Skeletal muscle satellite cell (primary cell): Measurements from ENCODE around the gene ZNF561.

ENCODE experiments used
- H3K27me3 ChIP-seq: 2 replicates; pipeline ENCODE4 v1.7.0; 2013; ENCODE audit warnings: low read length; ENCODE audit not compliant: control insufficient read depth, insufficient read depth
- H3K36me3 ChIP-seq: 2 replicates; pipeline ENCODE4 v1.7.0; 2013; ENCODE audit warnings: mild to moderate bottlenecking, control low read depth, low read length; ENCODE audit not compliant: insufficient read depth
- H3K4me1 ChIP-seq: 2 replicates; pipeline ENCODE4 v1.7.0; 2013; ENCODE audit warnings: low read length; ENCODE audit not compliant: control insufficient read depth, insufficient read depth
- H3K4me2 ChIP-seq: 2 replicates; pipeline ENCODE4 v1.7.0; 2013; ENCODE audit warnings: mild to moderate bottlenecking, low read length
- H3K4me3 ChIP-seq: 2 replicates; pipeline ENCODE4 v1.7.0; 2013; ENCODE audit warnings: low read length
- H3K9ac ChIP-seq: 2 replicates; pipeline ENCODE4 v1.7.0; 2013; ENCODE audit warnings: mild to moderate bottlenecking, low read depth, low read length, moderate library complexity
- H3K9me3 ChIP-seq: replicated peaks from 2 replicates; pipeline ENCODE4 v1.7.0; 2013; ENCODE audit warnings: mild to moderate bottlenecking, control low read depth, low read length

The ZNF561 gene

GRCh38 chr19:9570255-9570654 lies 50.8 kb downstream of the ZNF561 start:
- H3K9me3 ChIP-seq = peaks cover 47% of the 10 kb centered on the region

GRCh38 chr19:9566729-9567128 lies 54.3 kb downstream of the ZNF561 start:
- H3K4me3 ChIP-seq = no peak overlapping the region
- no peaks in the 10 kb centered on the region for H3K27me3 ChIP-seq
- no peak overlapping the region for H3K9ac ChIP-seq
- no peak overlapping the region for H3K4me2 ChIP-seq
- peaks cover 65% of the 10 kb centered on the region for H3K9me3 ChIP-seq
- H3K4me1 ChIP-seq = no peaks in the 10 kb centered on the region
- H3K36me3 ChIP-seq = peaks cover 74% of the 10 kb centered on the region

More at GRCh38 chr19:9570255-9570654, 50.8 kb downstream of the ZNF561 start:
- Histone ChIP-seq H3K4me1 (no peaks in the 10 kb centered on the region), H3K4me2 (no peak overlapping the region), H3K9ac (no peak overlapping the region), H3K27me3 (no peaks in the 10 kb centered on the region), H3K4me3 (no peak overlapping the region), H3K36me3 (peaks cover 54% of the 10 kb centered on the region)

GRCh38 chr19:9565900-9566705 lies 54.9 kb downstream of the ZNF561 start:
- Histone ChIP-seq H3K36me3 (peaks cover 74% of the 10 kb centered on the region), H3K4me2 (no peak overlapping the region), H3K4me3 (no peak overlapping the region), H3K9me3 (peaks cover 64% of the 10 kb centered on the region), H3K9ac (no peak overlapping the region), H3K4me1 (no peaks in the 10 kb centered on the region), H3K27me3 (no peaks in the 10 kb centered on the region)
